ENCODE measurements around the gene IGSF21. TPM values are rescaled to one million over a fixed set of nuclear protein-coding genes. Genes with fewer than 3 reads are reported as not detected.

IGSF21 gene
- total and polyA plus RNA-seq, 2 donors (not counting 1 experiment from before 2014, with no cell fraction given): not detected

- Mint-ChIP-seq H3K9me3 (ENCODE audit: insufficient read depth) (no peaks in the 10 kb centered on the region), H3K27me3 (peaks cover 30% of the 10 kb centered on the region), H3K27ac (no peak overlapping the region), H3K4me1 (peaks cover 5% of the 10 kb centered on the region), H3K4me3 (no peak overlapping the region)
- intact Hi-C loops (cut with micrococcal nuclease): no loop called here
- H3K27me3 ChIP-seq (replicated peaks in 1 of 4; ENCODE audit: control extremely low read depth in 1 of 4, control insufficient read depth in 3 of 4, insufficient read depth in 4 of 4, low read length in 3 of 4): peaks cover 0 to 13% (median 1%) of the 10 kb centered on the region in 4 experiments
- no peaks in the 10 kb centered on the region for H3K36me3 ChIP-seq (replicated peaks in 1 of 2; ENCODE audit: control extremely low read depth in 1 of 2, control insufficient read depth in 1 of 2, extremely low read depth in 1 of 2, insufficient read depth in 2 of 2, low read length in 1 of 2)
- no peak overlapping the region for H2AFZ ChIP-seq (ENCODE audit: insufficient read depth, low read depth, low read length, poor library complexity, severe bottlenecking)
- ATAC-seq (ENCODE audit: low read depth) (no peak), DNase-seq (no peak)
- no peaks in the 10 kb centered on the region for H3K79me2 ChIP-seq (ENCODE audit: control insufficient read depth, insufficient read depth, low read length)
- H3K4me3 ChIP-seq (ENCODE audit: control extremely low read depth in 1 of 5, extremely low read depth in 1 of 5, insufficient read depth in 1 of 5, low read depth in 2 of 5, low read length in 4 of 5): no peak overlapping the region
- no peak overlapping the region for H3K27ac ChIP-seq (ENCODE audit: low read length in 2 of 2)
- TF ChIP-seq, protein P1, sequence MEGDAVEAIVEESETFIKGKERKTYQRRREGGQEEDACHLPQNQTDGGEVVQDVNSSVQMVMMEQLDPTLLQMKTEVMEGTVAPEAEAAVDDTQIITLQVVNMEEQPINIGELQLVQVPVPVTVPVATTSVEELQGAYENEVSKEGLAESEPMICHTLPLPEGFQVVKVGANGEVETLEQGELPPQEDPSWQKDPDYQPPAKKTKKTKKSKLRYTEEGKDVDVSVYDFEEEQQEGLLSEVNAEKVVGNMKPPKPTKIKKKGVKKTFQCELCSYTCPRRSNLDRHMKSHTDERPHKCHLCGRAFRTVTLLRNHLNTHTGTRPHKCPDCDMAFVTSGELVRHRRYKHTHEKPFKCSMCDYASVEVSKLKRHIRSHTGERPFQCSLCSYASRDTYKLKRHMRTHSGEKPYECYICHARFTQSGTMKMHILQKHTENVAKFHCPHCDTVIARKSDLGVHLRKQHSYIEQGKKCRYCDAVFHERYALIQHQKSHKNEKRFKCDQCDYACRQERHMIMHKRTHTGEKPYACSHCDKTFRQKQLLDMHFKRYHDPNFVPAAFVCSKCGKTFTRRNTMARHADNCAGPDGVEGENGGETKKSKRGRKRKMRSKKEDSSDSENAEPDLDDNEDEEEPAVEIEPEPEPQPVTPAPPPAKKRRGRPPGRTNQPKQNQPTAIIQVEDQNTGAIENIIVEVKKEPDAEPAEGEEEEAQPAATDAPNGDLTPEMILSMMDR (IDR thresholded peaks at IDR 0.05): no peak
- no peak for TF ChIP-seq EZH2 (IDR thresholded peaks at IDR 0.05; ENCODE audit: borderline replicate concordance, insufficient read depth, low read depth, low read length, poor library complexity, severe bottlenecking)
- H4K20me1 ChIP-seq (ENCODE audit: control insufficient read depth, insufficient read depth, low read length, poor library complexity, severe bottlenecking): no peaks in the 10 kb centered on the region
- no peaks in the 10 kb centered on the region for H3K9me3 ChIP-seq (ENCODE audit: control extremely low read depth in 1 of 3, control insufficient read depth in 2 of 3, insufficient read depth in 1 of 3, low read length in 2 of 3)
- no peak overlapping the region for H3K4me2 ChIP-seq (replicated peaks; ENCODE audit: low read depth, low read length, poor library complexity, severe bottlenecking)
- no peak overlapping the region for H3K9ac ChIP-seq (ENCODE audit: low read length)
- ChIA-PET CTCF (no interaction called here), POLR2A (no interaction called here)
- no peaks in the 10 kb centered on the region for H3K4me1 ChIP-seq (ENCODE audit: control insufficient read depth in 2 of 2, insufficient read depth in 2 of 2, low read length in 2 of 2)
- WGBS (ENCODE audit: insufficient coverage): 93% methylated on average over 7 of the region's 7 CpGs
Measured at GRCh38 chr1:18179009-18179408, 71.4 kb downstream of the IGSF21 start.

DNA sequence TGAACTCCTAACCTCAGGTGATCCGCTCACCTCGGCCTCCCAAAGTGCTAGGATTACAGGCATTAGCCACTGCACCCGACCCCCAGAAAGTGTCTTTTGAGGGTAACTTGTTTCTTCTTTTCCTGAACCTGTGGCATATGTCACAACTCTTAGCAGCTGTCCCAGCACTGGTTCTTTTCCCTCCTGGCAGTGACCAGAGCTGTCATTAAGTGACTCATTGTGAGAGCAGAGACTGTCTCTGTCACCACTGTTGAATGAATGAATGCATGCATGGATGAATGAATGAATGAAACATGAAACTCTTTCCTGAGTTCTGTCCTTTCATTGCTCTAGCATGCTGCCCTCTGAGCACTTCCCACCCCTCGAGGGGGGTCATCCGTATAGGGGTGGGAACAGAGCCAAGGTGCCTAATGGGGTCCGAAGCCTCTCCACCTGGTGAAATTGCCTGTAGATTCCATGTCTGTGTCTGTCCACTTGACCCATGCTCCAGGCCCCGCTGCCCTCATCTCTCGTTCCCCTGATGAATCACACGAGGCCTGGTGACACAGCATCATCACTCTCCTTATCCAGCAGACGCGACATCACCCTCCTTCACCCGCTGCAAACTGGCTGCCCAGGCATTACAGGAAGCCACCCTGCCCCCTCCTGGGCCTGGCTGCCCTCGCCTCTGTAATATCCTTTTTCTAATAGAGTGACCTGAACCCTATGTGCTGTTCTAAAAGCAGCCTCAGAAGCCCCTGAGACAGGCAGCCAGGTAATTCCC lies 75.0 kb downstream of the IGSF21 start:
- no peak overlapping the region for H3K4me2 ChIP-seq (replicated peaks; ENCODE audit: low read depth, low read length, poor library complexity, severe bottlenecking)
- intact Hi-C loops (cut with micrococcal nuclease): no loop called here
- Mint-ChIP-seq H3K4me3 (no peak overlapping the region), H3K27ac (no peak overlapping the region), H3K9me3 (ENCODE audit: insufficient read depth) (no peaks in the 10 kb centered on the region), H3K4me1 (peaks cover 5% of the 10 kb centered on the region), H3K27me3 (peaks cover 21% of the 10 kb centered on the region)
- CTCF ChIA-PET: no interaction called here
- TF ChIP-seq EZH2 (IDR thresholded peaks at IDR 0.05; ENCODE audit: borderline replicate concordance, insufficient read depth, low read depth, low read length, poor library complexity, severe bottlenecking): no peak
- TF ChIP-seq, protein P1 (IDR thresholded peaks at IDR 0.05): no peak
- no peak overlapping the region for H3K27ac ChIP-seq (ENCODE audit: low read length in 2 of 2)
- no peak for ATAC-seq (ENCODE audit: low read depth)
- no peaks in the 10 kb centered on the region for H3K79me2 ChIP-seq (ENCODE audit: control insufficient read depth, insufficient read depth, low read length)
- H3K4me1 ChIP-seq (ENCODE audit: control insufficient read depth in 2 of 2, insufficient read depth in 2 of 2, low read length in 2 of 2): no peaks in the 10 kb centered on the region
- POLR2A ChIA-PET: no interaction called here
- DNase-seq: no peak
- WGBS (ENCODE audit: insufficient coverage): 65% methylated on average over 12 of the region's 13 CpGs
- H3K4me3 ChIP-seq (ENCODE audit: control extremely low read depth in 1 of 5, extremely low read depth in 1 of 5, insufficient read depth in 1 of 5, low read depth in 2 of 5, low read length in 4 of 5): no peak overlapping the region
- H2AFZ ChIP-seq (ENCODE audit: insufficient read depth, low read depth, low read length, poor library complexity, severe bottlenecking): no peak overlapping the region
- no peaks in the 10 kb centered on the region for H3K9me3 ChIP-seq (ENCODE audit: control extremely low read depth in 1 of 3, control insufficient read depth in 2 of 3, insufficient read depth in 1 of 3, low read length in 2 of 3)
- no peaks in the 10 kb centered on the region for H3K36me3 ChIP-seq (replicated peaks in 1 of 2; ENCODE audit: control extremely low read depth in 1 of 2, control insufficient read depth in 1 of 2, extremely low read depth in 1 of 2, insufficient read depth in 2 of 2, low read length in 1 of 2)
- H4K20me1 ChIP-seq (ENCODE audit: control insufficient read depth, insufficient read depth, low read length, poor library complexity, severe bottlenecking): no peaks in the 10 kb centered on the region
- no peak overlapping the region for H3K9ac ChIP-seq (ENCODE audit: low read length)
- H3K27me3 ChIP-seq (replicated peaks in 1 of 4; ENCODE audit: control extremely low read depth in 1 of 4, control insufficient read depth in 3 of 4, insufficient read depth in 4 of 4, low read length in 3 of 4): peaks cover 0 to 11% (median 1%) of the 10 kb centered on the region in 4 experiments
